Pons (tissue), 1 donor: ENCODE data around the gene RARG.

ENCODE experiments used
- DNase-seq: peaks from one replicate; pipeline ENCODE4 v3.0.0-alpha.2; 2016; ENCODE audit warnings: low spot score

The RARG gene

GRCh38 chr12:53244337-53244736 is 12.3 kb upstream of the RARG start:
- DNase-seq: no peak

- no peak for DNase-seq
These were observed 9.8 kb upstream of the RARG start for GRCh38 chr12:53241623-53242412.

- DNase-seq: no peak
These were observed 7.7 kb upstream of the RARG start for GRCh38 chr12:53239643-53240258.

- DNase-seq: no peak
These were observed 4.6 kb upstream of the RARG start for GRCh38 chr12:53236443-53237111.

GRCh38 chr12:53235742-53236442 is 3.9 kb upstream of the RARG start:
- no peak for DNase-seq

GRCh38 chr12:53235164-53235563 is 3.2 kb upstream of the RARG start:
- no peak for DNase-seq

- DNase-seq: no peak
These were observed 2.4 kb upstream of the RARG start for GRCh38 chr12:53234271-53234914.

GRCh38 chr12:53233671-53234121 is 1.7 kb upstream of the RARG start:
- DNase-seq: no peak

- no peak for DNase-seq
These were observed 845 bp upstream of the RARG start for GRCh38 chr12:53232646-53233461.

GRCh38 chr12:53231671-53231920 is 413 bp downstream of the RARG start:
- DNase-seq: no peak

GRCh38 chr12:53230108-53230845 is 1.7 kb downstream of the RARG start:
- DNase-seq: no peak

GRCh38 chr12:53229454-53229853 is 2.6 kb downstream of the RARG start:
- DNase-seq: no peak

- DNase-seq: no peak
These were observed 4.2 kb downstream of the RARG start for GRCh38 chr12:53227836-53228235.

GRCh38 chr12:53227341-53227740 is 4.7 kb downstream of the RARG start:
- DNase-seq: no peak

- no peak for DNase-seq
These were observed 5.2 kb downstream of the RARG start for GRCh38 chr12:53226815-53227214.

- DNase-seq: no peak
These were observed 6.2 kb downstream of the RARG start for GRCh38 chr12:53225635-53226424.

- DNase-seq: no peak
These were observed 6.9 kb downstream of the RARG start for GRCh38 chr12:53224897-53225634.

- DNase-seq: no peak
These were observed 7.7 kb downstream of the RARG start for GRCh38 chr12:53224061-53224896.
